ENCODE measurements around the gene CHRDL2.

CHRDL2 gene

GRCh38 chr11:74748211-74749126, 17.2 kb upstream of the CHRDL2 start, which contains the start of gene RNF169:
TSS of gene RNF169 (plus strand) at chr11:74748849. CDS start at chr11:74748881, 32 bp downstream.
- peak; percentile 82 for DNase-seq (ENCODE audit: low read depth)

- no peak for DNase-seq (ENCODE audit: low read depth)
These were observed 15.6 kb upstream of the CHRDL2 start for GRCh38 chr11:74746868-74747267.

- DNase-seq (ENCODE audit: low read depth): no peak
These were observed 13.1 kb upstream of the CHRDL2 start for GRCh38 chr11:74744277-74744676.

- DNase-seq (ENCODE audit: low read depth): no peak
These were observed 12.4 kb upstream of the CHRDL2 start for GRCh38 chr11:74743640-74744039.

- no peak for DNase-seq (ENCODE audit: low read depth)
These were observed 10.8 kb upstream of the CHRDL2 start for GRCh38 chr11:74742070-74742469.

- DNase-seq (ENCODE audit: low read depth): no peak
These were observed 8.5 kb upstream of the CHRDL2 start for GRCh38 chr11:74739546-74740270.

- DNase-seq (ENCODE audit: low read depth): no peak
These were observed 4.8 kb upstream of the CHRDL2 start for GRCh38 chr11:74736031-74736430.

GRCh38 chr11:74735365-74735928, 4.2 kb upstream of the CHRDL2 start:
- no peak for DNase-seq (ENCODE audit: low read depth)

GRCh38 chr11:74734559-74734925, 3.3 kb upstream of the CHRDL2 start:
- DNase-seq (ENCODE audit: low read depth): no peak

DNA sequence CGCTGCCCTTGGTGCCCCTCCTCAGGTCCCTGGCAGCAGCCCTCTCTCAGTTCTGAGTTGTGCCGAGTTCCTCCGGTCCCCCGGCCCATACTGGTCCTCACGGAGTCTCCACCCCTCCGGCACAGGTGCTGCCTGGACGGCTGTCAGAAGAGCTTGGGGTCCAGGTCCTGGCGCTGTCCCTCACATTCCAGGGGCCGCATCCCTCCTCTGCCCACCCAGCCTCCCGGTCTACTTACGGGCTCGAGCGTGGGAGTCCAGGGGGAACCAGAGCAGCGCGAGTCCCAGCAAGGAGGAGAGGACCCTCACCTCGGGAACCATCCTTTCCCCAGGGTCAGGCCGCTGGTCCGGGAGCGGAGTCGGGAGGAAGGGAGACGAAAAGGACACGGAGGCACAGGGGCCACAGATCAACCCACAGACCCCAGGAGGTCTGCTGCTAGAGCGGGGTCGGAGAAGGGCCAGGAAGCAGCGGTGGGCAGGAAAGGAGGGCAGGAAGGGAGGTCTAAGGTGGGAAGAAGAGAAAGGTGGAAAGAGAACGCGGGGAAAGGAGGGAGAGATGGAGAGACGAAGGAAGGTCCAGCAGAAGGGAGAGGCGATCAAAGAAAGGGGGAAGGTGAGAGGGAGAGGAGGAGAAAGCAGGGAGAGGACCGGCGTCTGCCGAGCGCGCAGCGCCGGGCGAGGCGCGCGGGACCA, 510 bp downstream of the CHRDL2 start:
- no peak for DNase-seq (ENCODE audit: low read depth)

DNA sequence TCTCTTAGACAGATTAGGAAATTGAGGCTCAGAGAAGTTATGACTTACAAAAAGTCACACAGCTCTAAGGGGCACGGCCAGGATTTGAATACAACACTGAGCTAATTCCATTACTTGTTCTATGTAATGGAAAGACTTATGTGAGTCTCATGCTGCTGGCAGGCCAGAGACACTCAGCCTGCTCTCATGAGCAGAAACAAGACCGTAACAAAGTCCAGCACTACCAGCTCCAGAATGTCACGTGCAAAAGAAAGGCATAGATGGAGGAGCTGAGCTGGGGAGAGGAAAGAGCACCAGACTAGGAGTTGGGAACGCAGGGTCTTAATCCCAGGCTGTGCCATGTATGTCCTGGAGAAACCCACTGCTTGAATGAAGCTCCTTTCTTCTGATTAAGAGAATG, 1.8 kb downstream of the CHRDL2 start:
- DNase-seq (ENCODE audit: low read depth): no peak

GRCh38 chr11:74726547-74727182, 4.6 kb downstream of the CHRDL2 start:
- peak; percentile 44 for DNase-seq (ENCODE audit: low read depth)

- DNase-seq (ENCODE audit: low read depth): no peak
These were observed 5.5 kb downstream of the CHRDL2 start for GRCh38 chr11:74725701-74726100.

DNA sequence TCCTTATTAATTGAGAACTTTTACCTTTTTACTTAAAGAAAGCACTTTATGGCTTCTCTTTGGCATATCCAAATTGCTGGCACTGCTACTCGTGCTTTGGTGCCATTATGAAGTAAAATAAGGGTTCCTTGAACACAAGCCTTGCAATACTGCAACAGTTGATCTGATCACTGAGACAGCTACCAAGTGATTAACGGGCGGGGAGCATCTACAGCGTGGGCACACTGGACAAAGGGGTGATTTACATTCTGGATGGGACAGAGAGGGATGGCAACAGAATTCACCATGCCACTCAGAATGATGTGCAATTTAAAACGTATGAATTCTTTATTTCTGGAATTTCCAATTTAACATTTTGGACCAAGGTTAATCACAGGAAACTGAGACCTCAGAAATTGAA, 7.7 kb downstream of the CHRDL2 start:
- no peak for DNase-seq (ENCODE audit: low read depth)

DNA sequence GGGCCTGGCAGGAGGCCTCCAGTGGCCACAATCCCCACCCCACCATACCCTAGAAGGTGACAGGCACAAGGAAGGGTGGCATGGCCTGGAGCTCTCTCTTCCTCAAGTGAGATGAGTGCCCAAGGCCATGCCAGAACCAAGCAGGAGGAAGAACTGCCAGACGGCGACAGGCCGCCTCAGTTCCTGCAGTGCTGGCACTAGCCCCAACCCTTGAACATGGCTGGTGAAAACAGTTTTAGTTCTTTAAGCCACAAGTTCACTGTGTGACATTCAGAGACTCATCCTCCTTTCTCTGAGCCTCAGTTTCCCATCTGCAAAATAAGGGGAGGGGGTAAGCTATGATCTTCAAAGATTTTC, 9.8 kb downstream of the CHRDL2 start:
- DNase-seq (ENCODE audit: low read depth): no peak

DNA sequence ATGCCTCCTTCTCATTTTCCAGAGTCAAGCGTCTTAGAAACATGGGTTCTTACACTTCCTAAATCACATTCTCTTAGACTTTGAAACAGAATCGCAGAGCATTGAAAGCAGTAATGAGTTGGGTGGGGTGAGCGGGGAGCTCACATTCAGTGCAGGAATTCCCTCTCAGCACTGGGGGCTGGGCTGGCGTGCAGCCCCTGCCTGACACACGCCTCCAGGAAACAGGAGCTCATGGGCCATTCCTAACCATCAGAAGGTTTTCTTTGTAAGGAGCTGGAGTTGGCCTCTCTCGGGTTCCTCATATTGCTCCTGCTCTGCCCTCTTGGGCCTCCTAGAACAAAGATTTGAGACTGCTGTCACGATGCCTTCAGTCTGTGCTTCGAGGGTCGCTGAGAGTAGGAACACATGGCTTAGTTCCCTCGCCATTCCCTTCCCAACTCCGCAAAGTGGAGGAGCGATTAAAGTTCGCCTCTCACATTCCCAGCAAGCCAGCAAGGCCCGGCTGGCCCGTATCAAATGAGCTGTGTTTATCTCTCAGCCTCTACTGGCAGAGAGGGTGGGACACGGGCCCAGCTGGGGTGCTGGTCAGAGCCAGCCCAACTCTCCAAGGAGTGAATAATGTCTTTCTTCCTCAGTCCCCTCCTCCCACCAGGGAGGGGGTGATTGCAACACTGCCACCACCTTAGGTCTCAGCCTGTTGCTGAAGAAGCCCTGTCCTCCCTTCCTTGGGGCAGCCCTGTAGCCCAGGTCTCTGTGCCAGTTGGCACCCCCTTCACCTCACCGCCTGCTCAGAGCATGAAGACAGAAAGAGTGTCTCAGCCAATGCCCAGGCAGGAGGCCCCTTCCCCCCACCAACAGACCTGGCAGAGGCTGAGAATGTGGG, 10.4 kb downstream of the CHRDL2 start:
- DNase-seq (ENCODE audit: low read depth): no peak

GRCh38 chr11:74719011-74719410, 12.2 kb downstream of the CHRDL2 start:
- DNase-seq (ENCODE audit: low read depth): no peak

DNA sequence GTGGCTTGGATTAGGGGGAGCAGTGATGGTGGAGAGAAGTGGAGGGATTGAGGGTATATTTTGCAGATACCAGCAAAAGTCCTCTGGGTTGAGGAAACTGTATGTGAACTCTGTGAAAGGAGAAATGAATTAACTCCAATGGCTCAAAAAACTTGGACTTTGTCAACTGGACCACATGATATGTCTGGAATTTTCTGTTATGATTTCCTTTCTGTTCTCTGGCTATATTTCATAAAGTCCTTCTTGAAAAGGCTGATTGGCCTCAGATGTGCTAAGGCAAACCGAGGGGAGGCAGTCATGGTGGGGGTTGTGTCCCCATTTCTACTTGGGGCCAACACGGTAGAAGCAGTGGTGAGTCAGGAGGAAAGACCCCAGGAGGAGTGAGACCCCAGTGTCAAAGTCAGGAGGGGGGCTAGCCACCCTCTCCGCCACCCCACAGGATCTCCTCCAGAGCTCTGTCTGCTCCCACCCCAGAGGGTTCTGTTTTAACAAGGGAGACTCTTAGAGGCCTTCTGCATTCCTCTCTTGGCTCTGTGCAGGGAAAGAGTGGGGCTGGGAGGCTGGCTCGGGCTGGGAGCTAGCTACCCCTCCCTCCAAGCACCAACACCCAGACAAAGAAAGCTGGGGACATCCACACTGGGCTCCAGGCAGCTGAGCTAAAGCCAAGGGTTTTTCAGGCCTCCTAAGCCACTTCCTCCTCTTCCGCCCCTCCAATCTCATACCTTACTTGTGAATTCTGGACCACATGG, 13.8 kb downstream of the CHRDL2 start:
- no peak for DNase-seq (ENCODE audit: low read depth)

- DNase-seq (ENCODE audit: low read depth): no peak
These were observed 16.3 kb downstream of the CHRDL2 start for GRCh38 chr11:74714904-74715303.

GRCh38 chr11:74713686-74714085, 17.5 kb downstream of the CHRDL2 start:
- DNase-seq (ENCODE audit: low read depth): no peak
